ENCODE data around the gene GRIK2. TPM values are rescaled to one million over a fixed set of nuclear protein-coding genes. Genes with fewer than 3 reads are reported as not detected.

Gene GRIK2
- total RNA-seq, 4 donors from 2014 or later = 2.0 to 4.0 (median 2.0) TPM; not detected in 1

DNA sequence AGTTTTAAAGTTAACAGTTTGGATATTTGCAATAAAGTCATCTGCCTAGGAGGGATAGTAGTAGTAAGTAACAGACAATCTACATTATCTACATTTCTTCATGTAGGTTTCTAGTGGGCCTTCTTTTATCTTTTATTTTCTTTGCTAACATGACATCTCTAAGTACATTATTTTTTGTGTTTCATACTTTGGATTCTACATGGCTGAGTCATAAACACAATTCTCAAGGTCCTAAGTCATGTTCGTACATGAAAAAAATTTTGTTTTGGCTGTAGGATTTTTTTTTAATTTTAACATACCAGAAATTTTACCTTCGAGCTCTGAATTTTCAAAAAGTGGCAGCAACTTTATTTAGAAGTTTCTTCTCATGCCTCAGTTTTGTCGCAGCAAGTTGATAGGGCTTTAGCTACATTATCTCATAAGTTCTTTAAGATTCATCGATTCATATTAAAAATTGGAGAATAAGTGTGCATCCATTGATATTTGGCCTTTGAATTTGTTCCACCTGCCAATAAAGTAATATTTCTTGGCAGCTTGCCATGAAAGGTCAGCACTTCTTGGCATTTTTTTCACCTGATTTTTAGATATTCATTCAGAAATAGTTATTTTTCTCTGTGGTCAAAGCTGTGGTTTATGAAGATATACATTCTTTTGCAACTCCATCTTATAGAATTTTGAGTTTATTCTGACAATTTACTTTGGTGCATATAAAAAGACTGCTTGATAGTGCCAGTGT is 146.2 kb downstream of the GRIK2 start:
- TF ChIP-seq POLR2AphosphoS5 (IDR thresholded peaks at IDR 0.05) (no peak), POLR2A (IDR thresholded peaks at IDR 0.05) (no peak), EP300 (IDR thresholded peaks at IDR 0.05; ENCODE audit: low read depth) (no peak)
- TF ChIP-seq, protein P1, sequence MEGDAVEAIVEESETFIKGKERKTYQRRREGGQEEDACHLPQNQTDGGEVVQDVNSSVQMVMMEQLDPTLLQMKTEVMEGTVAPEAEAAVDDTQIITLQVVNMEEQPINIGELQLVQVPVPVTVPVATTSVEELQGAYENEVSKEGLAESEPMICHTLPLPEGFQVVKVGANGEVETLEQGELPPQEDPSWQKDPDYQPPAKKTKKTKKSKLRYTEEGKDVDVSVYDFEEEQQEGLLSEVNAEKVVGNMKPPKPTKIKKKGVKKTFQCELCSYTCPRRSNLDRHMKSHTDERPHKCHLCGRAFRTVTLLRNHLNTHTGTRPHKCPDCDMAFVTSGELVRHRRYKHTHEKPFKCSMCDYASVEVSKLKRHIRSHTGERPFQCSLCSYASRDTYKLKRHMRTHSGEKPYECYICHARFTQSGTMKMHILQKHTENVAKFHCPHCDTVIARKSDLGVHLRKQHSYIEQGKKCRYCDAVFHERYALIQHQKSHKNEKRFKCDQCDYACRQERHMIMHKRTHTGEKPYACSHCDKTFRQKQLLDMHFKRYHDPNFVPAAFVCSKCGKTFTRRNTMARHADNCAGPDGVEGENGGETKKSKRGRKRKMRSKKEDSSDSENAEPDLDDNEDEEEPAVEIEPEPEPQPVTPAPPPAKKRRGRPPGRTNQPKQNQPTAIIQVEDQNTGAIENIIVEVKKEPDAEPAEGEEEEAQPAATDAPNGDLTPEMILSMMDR (IDR thresholded peaks at IDR 0.05) = no peak
- intact Hi-C loops (cut with DNase I; ENCODE audit: low total_unique reads) (no loop called here), in situ Hi-C loops (cut with MboI; ENCODE audit: low pct_ligation_motif_present in 1 of 4, low pct_unique_long_range_greater_than_20kb in 1 of 4, low sequenced_read_pairs in 3 of 4) (no loop called here)
- no peak for DNase-seq
- no peaks in the 10 kb centered on the region for H3K9me3 ChIP-seq
- H3K4me3 ChIP-seq = no peak overlapping the region
- no peaks in the 10 kb centered on the region for H3K4me1 ChIP-seq
- H3K36me3 ChIP-seq = no peaks in the 10 kb centered on the region
- H3K27me3 ChIP-seq = no peaks in the 10 kb centered on the region
- no peak overlapping the region for H3K27ac ChIP-seq
- 73 to 88% methylated on average over 4 of the region's 4 CpGs for WGBS, 2 donors (ENCODE audit: low coverage in 1 of 2)

DNA sequence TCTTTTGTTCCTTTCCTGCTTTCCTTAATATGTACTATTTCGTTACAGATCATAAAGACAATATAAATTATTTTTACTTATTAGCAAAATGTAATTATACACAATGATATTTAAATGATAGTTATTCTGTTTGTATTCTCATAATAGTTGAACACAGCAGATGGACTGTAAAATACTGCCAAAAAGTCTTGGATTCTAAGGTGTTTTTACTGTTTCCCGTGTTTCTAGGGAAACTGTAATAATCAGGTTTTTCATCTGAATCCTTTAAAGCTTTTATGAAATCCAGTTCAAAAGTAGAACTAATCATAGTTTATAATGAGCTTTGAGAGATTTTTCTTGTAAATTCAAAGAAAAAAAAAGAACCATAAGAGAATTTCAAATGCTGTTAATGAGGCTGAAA is 148.4 kb downstream of the GRIK2 start:
- 73 to 79% methylated on average over 2 of the region's 2 CpGs for WGBS, 2 donors (ENCODE audit: low coverage in 1 of 2)
- intact Hi-C loops (cut with DNase I; ENCODE audit: low total_unique reads) = no loop called here

DNA sequence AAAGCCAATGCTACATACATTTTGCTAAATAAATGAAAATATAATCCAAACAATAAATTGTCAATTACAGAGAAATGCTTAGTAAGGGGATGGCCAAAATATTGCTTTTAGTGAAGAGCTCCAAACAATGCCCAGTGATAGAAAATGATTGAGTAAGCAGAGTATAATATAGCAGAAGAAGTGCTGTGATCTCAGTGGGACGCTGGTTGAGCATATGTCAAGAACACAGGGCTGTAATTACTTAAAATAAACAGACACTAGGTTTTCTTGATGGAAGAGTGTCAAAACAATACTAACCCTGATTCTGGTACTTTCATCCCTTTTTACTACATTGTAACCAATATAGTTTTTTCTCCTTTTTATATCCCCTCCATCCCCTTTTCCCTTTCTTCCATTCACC is 150.3 kb downstream of the GRIK2 start:
- no peak for DNase-seq
- Histone ChIP-seq H3K4me3 (no peak overlapping the region), H3K4me1 (no peaks in the 10 kb centered on the region), H3K27me3 (no peaks in the 10 kb centered on the region), H3K36me3 (no peaks in the 10 kb centered on the region), H3K27ac (no peak overlapping the region), H3K9me3 (no peaks in the 10 kb centered on the region)
- WGBS, 2 donors (ENCODE audit: low coverage in 1 of 2) = 25 to 54% methylated on average over 1 of the region's 1 CpG
- intact Hi-C loops (cut with DNase I; ENCODE audit: low total_unique reads) = no loop called here
- TF ChIP-seq, protein P1 (IDR thresholded peaks at IDR 0.05) = no peak
- TF ChIP-seq POLR2AphosphoS5 (IDR thresholded peaks at IDR 0.05) = no peak
- TF ChIP-seq POLR2A (IDR thresholded peaks at IDR 0.05) = no peak
- no peak for TF ChIP-seq EP300 (IDR thresholded peaks at IDR 0.05; ENCODE audit: low read depth)
- in situ Hi-C loops (cut with MboI; ENCODE audit: low pct_ligation_motif_present in 1 of 4, low pct_unique_long_range_greater_than_20kb in 1 of 4, low sequenced_read_pairs in 3 of 4) = no loop called here

More for the DNA sequence above, 148.4 kb downstream of the GRIK2 start:
- no peak overlapping the region for H3K27ac ChIP-seq
- no peaks in the 10 kb centered on the region for H3K27me3 ChIP-seq
- TF ChIP-seq POLR2AphosphoS5 (IDR thresholded peaks at IDR 0.05) (no peak), EP300 (IDR thresholded peaks at IDR 0.05; ENCODE audit: low read depth) (no peak), POLR2A (IDR thresholded peaks at IDR 0.05) (no peak)
- TF ChIP-seq, protein P1 (IDR thresholded peaks at IDR 0.05) = no peak
- H3K4me3 ChIP-seq = no peak overlapping the region
- H3K4me1 ChIP-seq = no peaks in the 10 kb centered on the region
- H3K9me3 ChIP-seq = no peaks in the 10 kb centered on the region
- DNase-seq = no peak
- no peaks in the 10 kb centered on the region for H3K36me3 ChIP-seq
- in situ Hi-C loops (cut with MboI; ENCODE audit: low pct_ligation_motif_present in 1 of 4, low pct_unique_long_range_greater_than_20kb in 1 of 4, low sequenced_read_pairs in 3 of 4) = no loop called here

DNA sequence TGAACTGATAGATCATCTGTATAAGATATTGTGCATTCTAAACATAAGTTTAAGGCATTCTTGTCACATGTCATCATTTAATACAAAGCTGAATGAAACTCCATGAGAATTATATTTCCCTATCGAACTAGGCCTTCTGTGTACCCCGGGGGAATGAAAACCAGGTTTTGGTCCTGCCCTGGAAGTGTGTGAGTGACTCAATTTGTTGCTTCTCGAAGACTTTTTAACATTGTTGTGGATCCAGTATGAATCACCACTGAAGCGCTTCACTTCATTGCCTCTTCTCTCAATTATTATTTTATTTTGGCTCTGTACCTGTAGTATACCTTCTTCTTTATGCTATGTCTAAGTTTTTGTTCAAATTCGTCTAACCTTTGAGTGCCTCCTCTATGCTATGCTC is 150.8 kb downstream of the GRIK2 start:
- in situ Hi-C loops (cut with MboI; ENCODE audit: low pct_ligation_motif_present in 1 of 4, low pct_unique_long_range_greater_than_20kb in 1 of 4, low sequenced_read_pairs in 3 of 4) (no loop called here), intact Hi-C loops (cut with DNase I; ENCODE audit: low total_unique reads) (no loop called here)
- Histone ChIP-seq H3K4me3 (no peak overlapping the region), H3K4me1 (no peaks in the 10 kb centered on the region), H3K36me3 (no peaks in the 10 kb centered on the region), H3K27me3 (no peaks in the 10 kb centered on the region), H3K27ac (no peak overlapping the region), H3K9me3 (no peaks in the 10 kb centered on the region)
- whole genome bisulfite sequencing, 2 donors (ENCODE audit: low coverage in 1 of 2) = 82 to 89% methylated on average over 5 of the region's 5 CpGs
- TF ChIP-seq, protein P1 (IDR thresholded peaks at IDR 0.05) = no peak
- TF ChIP-seq POLR2A (IDR thresholded peaks at IDR 0.05) = no peak
- TF ChIP-seq POLR2AphosphoS5 (IDR thresholded peaks at IDR 0.05) = no peak
- TF ChIP-seq EP300 (IDR thresholded peaks at IDR 0.05; ENCODE audit: low read depth) = no peak
- no peak for DNase-seq
